Hepatocyte (in vitro differentiated cells): ENCODE results near the gene IPO8. TPM values are rescaled to one million over a fixed set of nuclear protein-coding genes. Genes with fewer than 3 reads are reported as not detected.

ENCODE experiments used
- polyA plus RNA-seq: library from polyadenylated mRNA; unstranded; fragments of >200 nt; fragmentation: Nextera tagmentation; extraction: Ambion mirVana; gene quantifications from 2 replicates; pipeline ENCODE4 v1.2.1, GENCODE V29; 2016
- total RNA-seq: library from RNA; depleted of rRNA; stranded (reverse); fragments of >200 nt; gene quantifications from 2 replicates; pipeline ENCODE4 v1.2.3, GENCODE V29; 2014

The IPO8 gene
- total and polyA plus RNA-seq, 2 experiments from 2014 or later: 7.3 to 26.3 TPM

Other genes with a start within 250 kb of the IPO8 start
- 25.4 and 30.7 TPM in 2 replicates for gene CAPRIN2, start 59.1 kb upstream of the IPO8 start, total RNA-seq
- gene CAPRIN2, start 59.1 kb upstream of the IPO8 start, polyA plus RNA-seq: 19.0 and 23.0 TPM in 2 replicates
- 7.5 and 9.6 TPM in 2 replicates for gene TSPAN11, start 230.9 kb upstream of the IPO8 start, total RNA-seq
- gene TSPAN11, start 230.9 kb upstream of the IPO8 start, polyA plus RNA-seq: 3.3 and 5.2 TPM in 2 replicates